ENCODE measurements around the gene MRPS18A.

The MRPS18A gene

GRCh38 chr6:43630980-43631619 lies 56.5 kb downstream of the MRPS18A start:
- DNase-seq: no peak

- peak; percentile 95 for DNase-seq
Observed at GRCh38 chr6:43629505-43630300, 57.9 kb downstream of the MRPS18A start.

- peak; percentile 96 for DNase-seq
Observed at GRCh38 chr6:43629104-43629504, 58.5 kb downstream of the MRPS18A start, which contains the start of gene GTPBP2. Gene GTPBP2, minus strand, starts transcription at chr6:43629264. Its CDS starts 102 bp downstream, at chr6:43629162.

- DNase-seq: peak; percentile 42
Observed at GRCh38 chr6:43628393-43629103, 59.0 kb downstream of the MRPS18A start.

- DNase-seq: no peak
Observed at GRCh38 chr6:43627008-43627825, 60.4 kb downstream of the MRPS18A start.

- DNase-seq: no peak
Observed at GRCh38 chr6:43625393-43625992, 62.1 kb downstream of the MRPS18A start.

- DNase-seq: no peak
Observed at GRCh38 chr6:43624786-43625288, 62.8 kb downstream of the MRPS18A start.

GRCh38 chr6:43623880-43624785 lies 63.5 kb downstream of the MRPS18A start:
- no peak for DNase-seq

- DNase-seq: no peak
Observed at GRCh38 chr6:43622541-43622940, 65.0 kb downstream of the MRPS18A start.

- no peak for DNase-seq
Observed at GRCh38 chr6:43621836-43622180, 65.8 kb downstream of the MRPS18A start.

All from NCI-H1048 (cell line).